Ovary (tissue), 9 donors: ENCODE data around the gene PTGES. TPM values are rescaled to one million over a fixed set of nuclear protein-coding genes. Genes with fewer than 3 reads are reported as not detected.
"Not testable (repeated sequence)": the region's sequence is repeated elsewhere in the genome, so short reads cannot be mapped to it uniquely, and the experiment has no call there.

Experiments
- DNase-seq, 5 donors: peaks; one replicate each; pipeline ENCODE4 v3.0.0-alpha.2; 2019 to 2020
- H3K27ac ChIP-seq, 2 donors: fragments of 200-600 bp; one replicate each; pipeline versions ENCODE4 v1.5.1 to v1.8.0; 2019 to 2022
- H3K27me3 ChIP-seq: fragments of 200-600 bp; one replicate; pipeline ENCODE4 v1.8.0; 2022
- H3K36me3 ChIP-seq: fragments of 200-600 bp; sonication (generic); one replicate; pipeline ENCODE4 v1.5.1; 2019
- H3K4me1 ChIP-seq: one replicate; pipeline ENCODE4 v1.8.1; 2013; ENCODE audit warnings: mild to moderate bottlenecking, moderate library complexity; ENCODE audit not compliant: insufficient read depth
- H3K4me3 ChIP-seq: fragments of 200-600 bp; sonication (generic); one replicate; pipeline ENCODE4 v1.5.1; 2017
- H3K9me3 ChIP-seq, 2 donors: fragments of 200-600 bp in 1 of 2; sonication (generic) in 1 of 2; one replicate each; pipeline versions ENCODE4 v1.5.1 to v1.8.1; 2013 to 2019; ENCODE audit warnings: mild to moderate bottlenecking in 1 of 2, moderate library complexity in 1 of 2
- CTCF ChIP-seq, 3 donors: fragments of 450-650 bp in 2 of 3; fragments of 200-600 bp in 1 of 3; IDR thresholded peaks; one replicate each; pipeline versions ENCODE4 v1.5.1 to v1.8.0; 2016 to 2022; ENCODE audit warnings: antibody characterized with exemption in 3 of 3, mild to moderate bottlenecking in 1 of 3
- EP300 ChIP-seq: sonication (generic); formaldehyde crosslinking; IDR thresholded peaks from one replicate; pipeline ENCODE4 v1.6.1; 2017; ENCODE audit warnings: antibody characterized with exemption
- POLR2A ChIP-seq: fragments of 450-650 bp; IDR thresholded peaks from one replicate; pipeline ENCODE4 v1.6.1; 2017; ENCODE audit warnings: antibody characterized with exemption, mild to moderate bottlenecking, moderate library complexity
- WGBS, 3 donors: extraction: QIAGEN DNeasy Blood & Tissue Kit in 1 of 3; methylation state at CpG; one replicate each; pipeline versions ENCODE4 v1.1.5 to v1.1.7; 2013 to 2017; 5-methylcytosine and 5-hydroxymethylcytosine counted together
- intact Hi-C, 4 donors: fragments of 100-400 bp; cut with DNase I; formaldehyde crosslinking; loops; one replicate each; pipeline versions ENCODE4 v1.11.0 to v1.15.1; 2022 to 2023
- polyA plus RNA-seq, 2 donors: library from polyadenylated mRNA; stranded (reverse); fragments of 200-250 nt in 1 of 2; fragments of 350-450 nt in 1 of 2; fragmentation: Illumina TruSeq in 1 of 2; extraction: RNeasy Lipid Tissue Mini Kit (QIAGEN cat#74804) in 1 of 2; gene quantifications; one replicate each; pipeline ENCODE4 v1.2.3, GENCODE V29; 2013 to 2014
- total RNA-seq, 7 donors: library from RNA; depleted of rRNA in 2 of 7; stranded (reverse); fragments of >200 nt in 2 of 7; fragmentation: NEBNext Ultra II Directional in 3 of 7; extraction: Animal tissue kit (Norgen Biotek cat#: 25700) in 3 of 7; gene quantifications; one replicate each; pipeline versions ENCODE4 v1.1.0 to v1.2.4, GENCODE V29; 2016 to 2023
- donor health status: DM: no; HTN: no; CAD: no; lungs with moderate emphysema.
- donor health status: DM: no; HTN: no; CAD: no.
- donor health status: Bipolar disorder and iron deficiency.
- donor health status: DM: yes; HTN: yes; CAD: no.
- donor health status: DM: no; HTN: no; CAD: no.
- donor health status: DM: yes; HTN: yes; CAD: no.

The PTGES gene
- total and polyA plus RNA-seq, 9 donors: 0.63 to 22.6 (median 1.6) TPM

- TF ChIP-seq EP300: no peak
- WGBS, 3 donors: 8 to 13% (median 11%) methylated on average over 6 of the region's 6 CpGs
- intact Hi-C loops: loop anchor here in 1 of 4 donors (5.0 kb wide), 1 partner anchor 50 kb away; no protein-coding TSS in a partner anchor
- H3K27ac ChIP-seq: peak overlapping the region in 1 of 2 donors; percentile 46
- no peak for DNase-seq
- no peaks in the 10 kb centered on the region for H3K27me3 ChIP-seq
- H3K36me3 ChIP-seq: no peaks in the 10 kb centered on the region
- no peaks in the 10 kb centered on the region for H3K9me3 ChIP-seq
- peaks cover 8% of the 10 kb centered on the region for H3K4me1 ChIP-seq
- H3K4me3 ChIP-seq: no peak overlapping the region
Measured at GRCh38 chr9:129761901-129762369, 9.1 kb upstream of the PTGES start.

GRCh38 chr9:129761293-129761900 lies 8.6 kb upstream of the PTGES start:
- no peaks in the 10 kb centered on the region for H3K27me3 ChIP-seq
- peaks cover 8% of the 10 kb centered on the region for H3K4me1 ChIP-seq
- no peak overlapping the region for H3K4me3 ChIP-seq
- intact Hi-C loops: loop anchor here in 1 of 4 donors (5.0 kb wide), 1 partner anchor 49 kb away; no protein-coding TSS in a partner anchor
- DNase-seq: peak; percentile 71 to 81 (median 72)
- peak overlapping the region; percentile 30 to 46 for H3K27ac ChIP-seq
- no peaks in the 10 kb centered on the region for H3K9me3 ChIP-seq
- WGBS, 3 donors: 36 to 41% (median 38%) methylated on average over 11 of the region's 11 CpGs
- TF ChIP-seq EP300: no peak
- TF ChIP-seq CTCF (IDR thresholded peaks at IDR 0.05): no peak
- H3K36me3 ChIP-seq: no peaks in the 10 kb centered on the region

- H3K9me3 ChIP-seq, DNase-seq, H3K27ac ChIP-seq, H3K36me3 ChIP-seq, H3K27me3 ChIP-seq, H3K4me1 ChIP-seq, H3K4me3 ChIP-seq: not testable (repeated sequence)
- intact Hi-C loops: loop anchor here in 1 of 4 donors (5.0 kb wide), 1 partner anchor 48 kb away; no protein-coding TSS in a partner anchor
- 88 to 91% (median 89%) methylated on average over 7 of the region's 7 CpGs for WGBS, 3 donors
Measured at GRCh38 chr9:129760784-129761183, 7.9 kb upstream of the PTGES start.

- WGBS, 3 donors: 72 to 84% (median 81%) methylated on average over 13 of the region's 13 CpGs
- TF ChIP-seq POLR2A (no peak), EP300 (no peak), CTCF (IDR thresholded peaks at IDR 0.05) (no peak)
- Histone ChIP-seq H3K4me1 (peaks cover 8% of the 10 kb centered on the region), H3K36me3 (no peaks in the 10 kb centered on the region), H3K9me3 (no peaks in the 10 kb centered on the region), H3K27ac (no peak overlapping the region), H3K4me3 (no peak overlapping the region), H3K27me3 (no peaks in the 10 kb centered on the region)
- DNase-seq: no peak
- intact Hi-C loops: loop anchor here in 1 of 4 donors (5.0 kb wide), 1 partner anchor 48 kb away; no protein-coding TSS in a partner anchor
Measured at GRCh38 chr9:129759804-129760502, 7.1 kb upstream of the PTGES start.

GRCh38 chr9:129759319-129759718 lies 6.5 kb upstream of the PTGES start:
- WGBS, 3 donors: 72 to 87% (median 84%) methylated on average over 4 of the region's 4 CpGs
- H3K27ac ChIP-seq: no peak overlapping the region
- no peaks in the 10 kb centered on the region for H3K9me3 ChIP-seq
- no peak for DNase-seq
- H3K27me3 ChIP-seq: no peaks in the 10 kb centered on the region
- TF ChIP-seq CTCF (IDR thresholded peaks at IDR 0.05) (no peak), EP300 (no peak), POLR2A (no peak)
- H3K4me3 ChIP-seq: no peak overlapping the region
- H3K36me3 ChIP-seq: no peaks in the 10 kb centered on the region
- intact Hi-C loops: no loop called here
- peaks cover 8% of the 10 kb centered on the region for H3K4me1 ChIP-seq
